ENCODE measurements around the gene NSG1. TPM values are rescaled to one million over a fixed set of nuclear protein-coding genes. Genes with fewer than 3 reads are reported as not detected.

Gene NSG1
- total and polyA plus RNA-seq, 2 of the 8 experiments (the other 6 are each of a cell fraction or from before 2014, with no cell fraction given) = 35.7 to 61.4 TPM

DNA sequence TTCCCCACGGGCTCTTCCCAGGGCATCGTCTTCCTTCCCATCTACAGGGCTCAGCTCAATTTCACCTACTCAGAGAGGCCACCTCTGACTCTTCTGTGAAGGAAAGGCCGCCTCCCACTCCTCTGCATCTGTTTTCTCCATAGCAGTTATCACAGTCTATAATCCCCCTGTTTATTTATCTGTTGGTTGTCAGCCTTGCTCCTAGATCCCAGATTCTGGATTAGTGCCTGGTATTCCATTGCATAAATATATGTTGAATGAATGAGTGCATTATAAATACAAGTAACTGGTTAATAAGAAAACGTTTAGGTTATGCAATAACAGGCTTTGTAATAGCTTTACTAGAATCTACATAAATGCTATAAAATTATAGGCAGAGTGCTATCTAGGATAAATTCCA is 52.9 kb downstream of the NSG1 start:
- Histone ChIP-seq H3K23me2 (ENCODE audit: low read depth, low read length) (no peaks in the 10 kb centered on the region), H4K20me1 (replicated peaks in 1 of 2; ENCODE audit: control insufficient read depth in 1 of 2, insufficient read depth in 2 of 2, low read length in 2 of 2) (no peaks in the 10 kb centered on the region), H3K4ac (replicated peaks; ENCODE audit: insufficient read length, low read depth, low read length) (no peak overlapping the region), H3K23ac (ENCODE audit: insufficient read length) (no peak overlapping the region), H3K27ac (ENCODE audit: low read depth, low read length) (no peak overlapping the region), H3K79me2 (ENCODE audit: control insufficient read depth in 1 of 2, insufficient read depth in 2 of 2, low read length in 2 of 2) (no peaks in the 10 kb centered on the region), H4K8ac (ENCODE audit: extremely low read depth, insufficient read depth, low read length) (no peak overlapping the region), H3K56ac (replicated peaks; ENCODE audit: insufficient read length, low read depth, low read length) (no peak overlapping the region), H3K4me3 (ENCODE audit: extremely low read depth in 1 of 4, insufficient read depth in 2 of 4, low read depth in 3 of 4, low read length in 4 of 4) (no peak overlapping the region), H3K36me3 (ENCODE audit: control insufficient read depth in 2 of 4, insufficient read depth in 4 of 4, low read length in 3 of 4) (no peaks in the 10 kb centered on the region), H4K5ac (ENCODE audit: insufficient read length, low read depth, low read length) (no peak overlapping the region), H2BK5ac (ENCODE audit: low read depth, low read length) (no peak overlapping the region), H3K14ac (ENCODE audit: insufficient read length) (no peak overlapping the region), H2BK15ac (ENCODE audit: low read length) (no peak overlapping the region), H3K4me1 (replicated peaks in 1 of 4; ENCODE audit: control insufficient read depth in 3 of 4, insufficient read depth in 4 of 4, low read length in 3 of 4) (peaks cover 0 to 3% (median 0%) of the 10 kb centered on the region in 4 experiments; a peak in 1 of 7 replicates), H4K91ac (replicated peaks; ENCODE audit: insufficient read length, low read length) (no peak overlapping the region), H3K18ac (ENCODE audit: extremely low read depth, low read length) (no peak overlapping the region), H3K4me2 (ENCODE audit: insufficient read depth in 1 of 2, low read depth in 2 of 2, low read length in 2 of 2) (no peak overlapping the region), H2BK120ac (replicated peaks; ENCODE audit: low read depth, low read length) (no peak overlapping the region), H2BK12ac (ENCODE audit: low read depth, low read length) (no peak overlapping the region), H3K9me3 (ENCODE audit: insufficient read depth in 2 of 2, low read depth in 1 of 2, low read length in 1 of 2) (no peaks in the 10 kb centered on the region), H3K79me1 (ENCODE audit: low read depth, low read length) (no peaks in the 10 kb centered on the region), H3K27me3 (replicated peaks in 1 of 4; ENCODE audit: control insufficient read depth in 3 of 4, extremely low read depth in 1 of 4, insufficient read depth in 3 of 4, low read length in 3 of 4) (no peaks in the 10 kb centered on the region), H3K9ac (replicated peaks in 1 of 4; ENCODE audit: extremely low read depth in 1 of 4, low read depth in 3 of 4, low read length in 3 of 4) (no peak overlapping the region), H2AK5ac (ENCODE audit: low read depth, low read length) (no peak overlapping the region), H2BK20ac (ENCODE audit: low read length) (no peak overlapping the region), H2AFZ (ENCODE audit: low read length) (no peak overlapping the region)
- ChIA-PET CTCF (ENCODE audit: partially characterized antibody) (interaction anchor here (0.5 to 2.2 kb wide), 5 partner anchors 9 to 102 kb away, joined by 3 to 18 read pairs (median 3); partner anchors contain the start of gene STX18), POLR2A (ENCODE audit: partially characterized antibody) (interaction anchor here (0.6 to 1.3 kb wide), 2 partner anchors 9 to 1360 kb away, joined by 3 to 4 read pairs; no protein-coding TSS in a partner anchor)
- no peak for DNase-seq (ENCODE audit: low read depth in 1 of 2, low spot score in 2 of 2)
- no peak for FAIRE-seq
- TF ChIP-seq, protein P1, sequence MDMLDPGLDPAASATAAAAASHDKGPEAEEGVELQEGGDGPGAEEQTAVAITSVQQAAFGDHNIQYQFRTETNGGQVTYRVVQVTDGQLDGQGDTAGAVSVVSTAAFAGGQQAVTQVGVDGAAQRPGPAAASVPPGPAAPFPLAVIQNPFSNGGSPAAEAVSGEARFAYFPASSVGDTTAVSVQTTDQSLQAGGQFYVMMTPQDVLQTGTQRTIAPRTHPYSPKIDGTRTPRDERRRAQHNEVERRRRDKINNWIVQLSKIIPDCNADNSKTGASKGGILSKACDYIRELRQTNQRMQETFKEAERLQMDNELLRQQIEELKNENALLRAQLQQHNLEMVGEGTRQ (IDR thresholded peaks at IDR 0.05; ENCODE audit: low read length) = no peak
- TF ChIP-seq KDM5A (IDR thresholded peaks at IDR 0.05; ENCODE audit: low read length) = no peak
- TF ChIP-seq TCF12 (IDR thresholded peaks at IDR 0.05; ENCODE audit: low read depth, low read length) = no peak
- 82% methylated on average over 4 of the region's 4 CpGs; no CpG with 5 or more reads in 1 of the 2 experiments for WGBS, 2 experiments (ENCODE audit: extremely low coverage in 1 of 2, insufficient coverage in 1 of 2, insufficient read length in 1 of 2, insufficient replicate concordance in 2 of 2, low coverage in 1 of 2, low lambda C conversion rate in 2 of 2, missing lambda C conversion rate in 1 of 2)

Measured in H1 (cell line).